Measurements from ENCODE around the gene GRIP2. TPM values are rescaled to one million over a fixed set of nuclear protein-coding genes. Genes with fewer than 3 reads are reported as not detected.

The GRIP2 gene
- total RNA-seq, 1 donor from 2014 or later: 11.2 TPM

DNA sequence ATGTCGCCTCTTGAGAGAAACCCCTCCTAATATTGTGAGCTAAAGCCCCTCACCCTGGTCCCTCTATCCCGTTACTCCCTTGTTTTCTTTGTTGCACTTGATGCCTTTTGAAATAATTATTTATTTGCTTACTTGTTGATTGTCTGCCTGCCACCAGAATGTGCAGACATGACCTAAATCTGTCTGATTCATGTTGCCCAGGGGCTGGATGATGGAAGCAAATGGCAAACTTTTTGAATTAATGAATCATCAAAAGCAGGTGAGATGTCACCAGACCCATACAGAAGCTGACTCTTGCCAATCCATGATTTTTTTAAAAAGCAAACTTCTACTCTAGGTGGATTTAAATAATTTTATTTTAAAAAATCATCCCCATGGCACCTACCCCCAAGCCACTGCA, 49.3 kb downstream of the GRIP2 start:
- TF ChIP-seq, protein P1, sequence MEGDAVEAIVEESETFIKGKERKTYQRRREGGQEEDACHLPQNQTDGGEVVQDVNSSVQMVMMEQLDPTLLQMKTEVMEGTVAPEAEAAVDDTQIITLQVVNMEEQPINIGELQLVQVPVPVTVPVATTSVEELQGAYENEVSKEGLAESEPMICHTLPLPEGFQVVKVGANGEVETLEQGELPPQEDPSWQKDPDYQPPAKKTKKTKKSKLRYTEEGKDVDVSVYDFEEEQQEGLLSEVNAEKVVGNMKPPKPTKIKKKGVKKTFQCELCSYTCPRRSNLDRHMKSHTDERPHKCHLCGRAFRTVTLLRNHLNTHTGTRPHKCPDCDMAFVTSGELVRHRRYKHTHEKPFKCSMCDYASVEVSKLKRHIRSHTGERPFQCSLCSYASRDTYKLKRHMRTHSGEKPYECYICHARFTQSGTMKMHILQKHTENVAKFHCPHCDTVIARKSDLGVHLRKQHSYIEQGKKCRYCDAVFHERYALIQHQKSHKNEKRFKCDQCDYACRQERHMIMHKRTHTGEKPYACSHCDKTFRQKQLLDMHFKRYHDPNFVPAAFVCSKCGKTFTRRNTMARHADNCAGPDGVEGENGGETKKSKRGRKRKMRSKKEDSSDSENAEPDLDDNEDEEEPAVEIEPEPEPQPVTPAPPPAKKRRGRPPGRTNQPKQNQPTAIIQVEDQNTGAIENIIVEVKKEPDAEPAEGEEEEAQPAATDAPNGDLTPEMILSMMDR (IDR thresholded peaks at IDR 0.05; ENCODE audit: unreplicated experiment): no peak

GRCh38 chr3:14490255-14490654, 49.9 kb downstream of the GRIP2 start:
- Mint-ChIP-seq H3K27me3 (no peaks in the 10 kb centered on the region), H3K4me1 (ENCODE audit: low read depth) (no peaks in the 10 kb centered on the region), H3K9me3 (ENCODE audit: low read depth) (no peaks in the 10 kb centered on the region), H3K4me3 (ENCODE audit: low read depth) (no peak overlapping the region), H3K27ac (no peak overlapping the region), H3K36me3 (ENCODE audit: insufficient read depth) (peaks cover 7% of the 10 kb centered on the region)
- no peak for DNase-seq (ENCODE audit: low spot score, unreplicated experiment)
- TF ChIP-seq, protein P1 (IDR thresholded peaks at IDR 0.05; ENCODE audit: unreplicated experiment): no peak

More for the DNA sequence above, 49.3 kb downstream of the GRIP2 start:
- Mint-ChIP-seq H3K27me3 (no peaks in the 10 kb centered on the region), H3K9me3 (ENCODE audit: low read depth) (no peaks in the 10 kb centered on the region), H3K27ac (peak overlapping the region; percentile 87), H3K4me1 (ENCODE audit: low read depth) (no peaks in the 10 kb centered on the region), H3K36me3 (ENCODE audit: insufficient read depth) (peaks cover 4% of the 10 kb centered on the region), H3K4me3 (ENCODE audit: low read depth) (no peak overlapping the region)
- DNase-seq (ENCODE audit: low spot score, unreplicated experiment): no peak

DNA sequence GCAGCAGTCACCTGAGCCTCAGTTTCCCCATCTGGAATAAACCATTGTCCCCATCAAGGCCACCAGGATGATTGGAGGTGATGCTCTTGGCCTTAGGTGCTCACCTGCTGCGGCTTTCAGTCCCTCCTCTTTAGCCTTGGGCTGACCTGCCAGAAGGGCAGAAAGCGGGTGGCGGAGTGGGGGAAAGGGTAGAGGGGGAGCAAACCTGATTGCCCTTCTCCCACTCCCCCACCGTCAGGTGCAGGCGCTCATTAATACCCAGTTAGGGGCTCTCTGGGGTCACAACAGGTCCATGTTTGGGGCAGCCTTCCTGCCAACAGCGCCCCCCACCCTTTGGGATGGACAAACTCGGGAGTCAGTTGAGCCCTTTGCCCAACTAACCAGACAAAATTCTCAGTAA, 50.5 kb downstream of the GRIP2 start:
- no peak overlapping the region for H3K27ac Mint-ChIP-seq
- H3K4me1 Mint-ChIP-seq (ENCODE audit: low read depth): no peaks in the 10 kb centered on the region
- H3K9me3 Mint-ChIP-seq (ENCODE audit: low read depth): no peaks in the 10 kb centered on the region
- TF ChIP-seq, protein P1 (IDR thresholded peaks at IDR 0.05; ENCODE audit: unreplicated experiment): no peak
- peaks cover 10% of the 10 kb centered on the region for H3K36me3 Mint-ChIP-seq (ENCODE audit: insufficient read depth)
- no peaks in the 10 kb centered on the region for H3K27me3 Mint-ChIP-seq
- DNase-seq (ENCODE audit: low spot score, unreplicated experiment): no peak
- H3K4me3 Mint-ChIP-seq (ENCODE audit: low read depth): no peak overlapping the region

DNA sequence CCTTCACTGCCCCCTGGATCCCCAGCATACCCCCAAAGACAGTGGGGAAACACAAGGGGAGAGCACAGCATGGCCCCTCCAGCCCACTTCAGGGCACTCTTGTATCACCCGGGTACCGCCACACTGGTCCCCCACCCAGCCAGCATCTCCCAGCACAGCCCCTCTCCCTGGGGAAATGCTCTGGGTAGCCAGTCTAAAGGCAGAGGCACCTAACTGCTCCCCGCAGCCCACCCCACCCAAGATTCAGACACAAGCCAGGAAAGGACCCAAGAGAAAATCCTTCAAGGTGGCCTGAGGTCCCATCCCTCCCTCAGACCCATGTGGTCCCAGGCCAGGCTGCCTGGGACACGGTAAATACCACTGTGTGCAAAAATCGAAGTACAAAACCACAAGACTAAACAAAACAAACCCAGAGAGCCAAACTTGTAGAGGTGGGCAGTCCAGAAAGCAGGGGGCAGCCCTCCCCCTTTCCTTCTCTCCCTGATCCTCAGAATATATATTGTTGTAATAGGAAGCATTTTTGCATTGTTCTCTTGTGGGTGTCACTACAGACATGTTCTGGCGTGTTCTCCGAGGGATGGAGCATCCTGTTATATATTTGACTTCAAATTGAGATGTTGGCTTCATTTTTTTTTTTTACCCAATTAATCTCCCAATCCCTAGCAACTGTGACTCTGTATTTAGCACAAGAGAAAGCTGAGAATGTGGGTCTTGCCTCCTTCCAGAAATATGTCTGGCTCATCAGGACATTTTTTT, 51.7 kb downstream of the GRIP2 start:
- no peaks in the 10 kb centered on the region for H3K9me3 Mint-ChIP-seq (ENCODE audit: low read depth)
- H3K27ac Mint-ChIP-seq: peak overlapping the region; percentile 73
- no peaks in the 10 kb centered on the region for H3K27me3 Mint-ChIP-seq
- H3K4me1 Mint-ChIP-seq (ENCODE audit: low read depth): no peaks in the 10 kb centered on the region
- TF ChIP-seq, protein P1 (IDR thresholded peaks at IDR 0.05; ENCODE audit: unreplicated experiment): no peak
- peaks cover 12% of the 10 kb centered on the region for H3K36me3 Mint-ChIP-seq (ENCODE audit: insufficient read depth)
- DNase-seq (ENCODE audit: low spot score, unreplicated experiment): no peak
- no peak overlapping the region for H3K4me3 Mint-ChIP-seq (ENCODE audit: low read depth)

- no peaks in the 10 kb centered on the region for H3K9me3 Mint-ChIP-seq (ENCODE audit: low read depth)
- H3K36me3 Mint-ChIP-seq (ENCODE audit: insufficient read depth): peaks cover 12% of the 10 kb centered on the region
- H3K27ac Mint-ChIP-seq: no peak overlapping the region
- TF ChIP-seq, protein P1 (IDR thresholded peaks at IDR 0.05; ENCODE audit: unreplicated experiment): no peak
- H3K4me3 Mint-ChIP-seq (ENCODE audit: low read depth): no peak overlapping the region
- H3K27me3 Mint-ChIP-seq: no peaks in the 10 kb centered on the region
- no peaks in the 10 kb centered on the region for H3K4me1 Mint-ChIP-seq (ENCODE audit: low read depth)
- DNase-seq (ENCODE audit: low spot score, unreplicated experiment): no peak
These were observed 52.3 kb downstream of the GRIP2 start for GRCh38 chr3:14487821-14488220.

All from progenitor cell of endocrine pancreas (in vitro differentiated cells).